Fibroblast of lung (primary cell): Measurements from ENCODE around the gene GON7. TPM values are rescaled to one million over a fixed set of nuclear protein-coding genes. Genes with fewer than 3 reads are reported as not detected.

Experiments used
- DNase-seq, 2 donors: peaks; one replicate each; pipeline versions ENCODE4 v3.0.0 to v3.0.0-alpha.2; 2010; ENCODE audit warnings: low read depth in 2 of 2
- H2AFZ ChIP-seq: 2 replicates; pipeline ENCODE4 v1.5.1; 2012; ENCODE audit warnings: low read length, control low read depth, inconsistent platforms
- H3K27ac ChIP-seq: 2 replicates; pipeline ENCODE4 v1.5.1; 2011; ENCODE audit warnings: low read length, control low read depth; ENCODE audit not compliant: insufficient read depth
- H3K27me3 ChIP-seq: 2 replicates; pipeline ENCODE4 v1.5.1; 2011; ENCODE audit warnings: mild to moderate bottlenecking, low read length; ENCODE audit not compliant: control insufficient read depth, insufficient read depth
- H3K36me3 ChIP-seq: 2 replicates; pipeline ENCODE4 v1.5.1; 2011; ENCODE audit warnings: low read length; ENCODE audit not compliant: control insufficient read depth, insufficient read depth
- H3K4me1 ChIP-seq: 2 replicates; pipeline ENCODE4 v1.5.1; 2011; ENCODE audit warnings: low read length; ENCODE audit not compliant: control insufficient read depth, insufficient read depth; ENCODE audit errors: extremely low read depth
- H3K4me2 ChIP-seq: 2 replicates; pipeline ENCODE4 v1.5.1; 2011; ENCODE audit warnings: low read length, control low read depth; ENCODE audit not compliant: insufficient read depth; ENCODE audit errors: extremely low read depth
- H3K4me3 ChIP-seq, 4 experiments: fragments of 200-600 bp in 1 of 4; sonication (generic) in 1 of 4; replicated peaks in 1 of 4; 2 replicates each; pipeline ENCODE4 v1.5.1; 2011 to 2016; ENCODE audit warnings: low read length in 4 of 4, low read depth in 3 of 4, mild to moderate bottlenecking in 3 of 4, control low read depth in 2 of 4, inconsistent platforms in 1 of 4, mixed read lengths in 1 of 4; ENCODE audit not compliant: insufficient read depth in 1 of 4; ENCODE audit errors: control extremely low read depth in 1 of 4
- H3K79me2 ChIP-seq: 2 replicates; pipeline ENCODE4 v1.5.1; 2012; ENCODE audit warnings: mild to moderate bottlenecking, low read length, inconsistent platforms; ENCODE audit not compliant: control insufficient read depth, insufficient read depth
- H3K9ac ChIP-seq: 2 replicates; pipeline ENCODE4 v1.5.1; 2011; ENCODE audit warnings: mild to moderate bottlenecking, low read length, control low read depth; ENCODE audit not compliant: insufficient read depth
- H3K9me3 ChIP-seq: 2 replicates; pipeline ENCODE4 v1.5.1; 2012; ENCODE audit warnings: low read depth, low read length; ENCODE audit not compliant: control insufficient read depth, insufficient read depth
- H4K20me1 ChIP-seq: 2 replicates; pipeline ENCODE4 v1.5.1; 2011; ENCODE audit warnings: low read length; ENCODE audit not compliant: control insufficient read depth, insufficient read depth; ENCODE audit errors: extremely low read depth
- CTCF ChIP-seq, 2 donors: IDR thresholded peaks in 1 of 2; conservative IDR thresholded peaks in 1 of 2; 1 replicate in 1 of 2; 2 replicates in 1 of 2; pipeline ENCODE4 v1.5.1; 2011 to 2012; ENCODE audit warnings: low read length in 2 of 2, control low read depth in 1 of 2, inconsistent platforms in 1 of 2, low read depth in 1 of 2, mild to moderate bottlenecking in 1 of 2
- EZH2 ChIP-seq: IDR thresholded peaks from 2 replicates; pipeline ENCODE4 v1.5.1; 2012; ENCODE audit warnings: low read length, control low read depth, mild to moderate bottlenecking; ENCODE audit errors: missing control alignments
- polyA plus RNA-seq, 2 donors: library from polyadenylated mRNA; depleted of rRNA in 1 of 2; stranded (reverse) in 1 of 2; unstranded in 1 of 2; fragments of >200 nt; gene quantifications; 2 replicates each; pipeline ENCODE4 v1.2.1, GENCODE V29; 2011 to 2012; ENCODE audit warnings: missing spikeins in 1 of 2
- total RNA-seq: library from RNA; depleted of rRNA; stranded (reverse); fragments of >200 nt; gene quantifications from 2 replicates; pipeline ENCODE4 v1.2.1, GENCODE V29; 2014

The GON7 gene
- total and polyA plus RNA-seq, 2 donors (not counting 1 experiment from before 2014, with no cell fraction given) = 13.1 to 17.2 TPM

GRCh38 chr14:93201155-93201704 is 5.6 kb downstream of the GON7 start:
- H3K4me2 ChIP-seq = no peak overlapping the region
- no peaks in the 10 kb centered on the region for H3K27me3 ChIP-seq
- H3K4me3 ChIP-seq = no peak overlapping the region
- no peaks in the 10 kb centered on the region for H4K20me1 ChIP-seq
- peaks cover 15% of the 10 kb centered on the region for H3K79me2 ChIP-seq
- no peaks in the 10 kb centered on the region for H3K9me3 ChIP-seq
- no peak for DNase-seq
- H3K27ac ChIP-seq = no peak overlapping the region
- no peak overlapping the region for H3K9ac ChIP-seq
- no peaks in the 10 kb centered on the region for H3K4me1 ChIP-seq
- TF ChIP-seq EZH2 = no peak
- no peak for TF ChIP-seq CTCF (conservative IDR thresholded peaks at IDR 0.05 in 1 of 2, IDR thresholded peaks at IDR 0.05 in 1 of 2; ENCODE audit: low read depth in 1 of 2, low read length in 2 of 2)
- H2AFZ ChIP-seq = no peak overlapping the region
- H3K36me3 ChIP-seq = no peaks in the 10 kb centered on the region

GRCh38 chr14:93200553-93200952 is 6.3 kb downstream of the GON7 start:
- TF ChIP-seq EZH2 (no peak), CTCF (conservative IDR thresholded peaks at IDR 0.05 in 1 of 2, IDR thresholded peaks at IDR 0.05 in 1 of 2; ENCODE audit: low read depth in 1 of 2, low read length in 2 of 2) (no peak)
- Histone ChIP-seq H3K36me3 (no peaks in the 10 kb centered on the region), H3K79me2 (peaks cover 10% of the 10 kb centered on the region), H3K27me3 (no peaks in the 10 kb centered on the region), H3K4me2 (no peak overlapping the region), H2AFZ (no peak overlapping the region), H3K4me1 (no peaks in the 10 kb centered on the region), H3K9ac (no peak overlapping the region), H3K4me3 (no peak overlapping the region), H3K9me3 (no peaks in the 10 kb centered on the region), H3K27ac (no peak overlapping the region), H4K20me1 (no peaks in the 10 kb centered on the region)
- no peak for DNase-seq

DNA sequence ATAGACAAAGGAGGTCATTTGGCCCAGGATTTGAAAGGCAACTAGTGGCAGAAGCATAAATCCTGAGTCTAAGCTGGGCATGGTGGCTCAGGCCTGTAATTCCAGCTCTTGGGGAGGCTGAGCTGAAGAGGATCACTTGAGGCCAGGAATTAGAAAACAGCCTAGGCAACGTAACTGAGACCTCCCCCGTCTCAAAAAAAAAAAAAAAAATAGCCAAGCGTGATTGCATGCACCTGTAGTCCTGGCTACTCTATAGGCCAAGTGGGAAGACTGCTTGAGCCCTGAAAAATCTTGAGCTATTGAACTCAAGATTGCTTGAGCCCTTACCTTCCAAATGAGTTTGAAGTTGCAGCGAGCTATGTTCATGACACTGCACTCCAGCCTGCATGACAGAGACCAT is 7.8 kb downstream of the GON7 start:
- Histone ChIP-seq H3K9me3 (no peaks in the 10 kb centered on the region), H3K4me3 (no peak overlapping the region), H2AFZ (no peak overlapping the region), H4K20me1 (no peaks in the 10 kb centered on the region), H3K4me2 (no peak overlapping the region), H3K36me3 (no peaks in the 10 kb centered on the region), H3K79me2 (no peaks in the 10 kb centered on the region), H3K9ac (no peak overlapping the region), H3K27me3 (no peaks in the 10 kb centered on the region), H3K27ac (no peak overlapping the region), H3K4me1 (no peaks in the 10 kb centered on the region)
- DNase-seq = no peak
- TF ChIP-seq CTCF (conservative IDR thresholded peaks at IDR 0.05 in 1 of 2, IDR thresholded peaks at IDR 0.05 in 1 of 2; ENCODE audit: low read depth in 1 of 2, low read length in 2 of 2) (no peak), EZH2 (no peak)
